ENCODE results near the gene TMEM53.
A peak's percentile ranks its signal among the peaks of the same experiment; 100 is the strongest.

The TMEM53 gene

GRCh38 chr1:44652445-44653106 is 21.7 kb downstream of the TMEM53 start:
- TF ChIP-seq, protein P1, sequence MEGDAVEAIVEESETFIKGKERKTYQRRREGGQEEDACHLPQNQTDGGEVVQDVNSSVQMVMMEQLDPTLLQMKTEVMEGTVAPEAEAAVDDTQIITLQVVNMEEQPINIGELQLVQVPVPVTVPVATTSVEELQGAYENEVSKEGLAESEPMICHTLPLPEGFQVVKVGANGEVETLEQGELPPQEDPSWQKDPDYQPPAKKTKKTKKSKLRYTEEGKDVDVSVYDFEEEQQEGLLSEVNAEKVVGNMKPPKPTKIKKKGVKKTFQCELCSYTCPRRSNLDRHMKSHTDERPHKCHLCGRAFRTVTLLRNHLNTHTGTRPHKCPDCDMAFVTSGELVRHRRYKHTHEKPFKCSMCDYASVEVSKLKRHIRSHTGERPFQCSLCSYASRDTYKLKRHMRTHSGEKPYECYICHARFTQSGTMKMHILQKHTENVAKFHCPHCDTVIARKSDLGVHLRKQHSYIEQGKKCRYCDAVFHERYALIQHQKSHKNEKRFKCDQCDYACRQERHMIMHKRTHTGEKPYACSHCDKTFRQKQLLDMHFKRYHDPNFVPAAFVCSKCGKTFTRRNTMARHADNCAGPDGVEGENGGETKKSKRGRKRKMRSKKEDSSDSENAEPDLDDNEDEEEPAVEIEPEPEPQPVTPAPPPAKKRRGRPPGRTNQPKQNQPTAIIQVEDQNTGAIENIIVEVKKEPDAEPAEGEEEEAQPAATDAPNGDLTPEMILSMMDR (IDR thresholded peaks at IDR 0.05; ENCODE audit: low read length) = peak; percentile 96
- TF ChIP-seq EZH2 (optimal IDR thresholded peaks at IDR 0.05; ENCODE audit: low read depth, low read length) (no peak), EZH2phosphoT487 (IDR thresholded peaks at IDR 0.05; ENCODE audit: low read length) (no peak)
- Histone ChIP-seq H3K4me3 (ENCODE audit: low read length) (no peak overlapping the region), H3K36me3 (replicated peaks; ENCODE audit: insufficient read depth, low read length) (no peaks in the 10 kb centered on the region), H3K9me3 (replicated peaks; ENCODE audit: insufficient read depth, low read length) (no peaks in the 10 kb centered on the region), H3K9ac (ENCODE audit: low read length) (no peak overlapping the region), H3K4me2 (ENCODE audit: low read depth, low read length) (no peak overlapping the region), H3K27me3 (replicated peaks; ENCODE audit: insufficient read depth, low read length) (no peaks in the 10 kb centered on the region), H3K27ac (ENCODE audit: low read length) (no peak overlapping the region), H3K4me1 (ENCODE audit: low read length) (no peaks in the 10 kb centered on the region), H4K20me1 (ENCODE audit: insufficient read depth, low read length) (no peaks in the 10 kb centered on the region), H3K9me2 (replicated peaks; ENCODE audit: insufficient read depth, low read length) (no peaks in the 10 kb centered on the region), H2AFZ (ENCODE audit: low read length) (no peak overlapping the region), H3K79me2 (ENCODE audit: low read length) (no peaks in the 10 kb centered on the region), H3F3A (ENCODE audit: insufficient read depth, low read length) (peaks cover 12% of the 10 kb centered on the region)
- DNase-seq = peak; percentile 69

- no peak overlapping the region for H3K9ac ChIP-seq (ENCODE audit: low read length)
- H2AFZ ChIP-seq (ENCODE audit: low read length) = no peak overlapping the region
- no peaks in the 10 kb centered on the region for H3K9me3 ChIP-seq (replicated peaks; ENCODE audit: insufficient read depth, low read length)
- H3K4me2 ChIP-seq (ENCODE audit: low read depth, low read length) = no peak overlapping the region
- no peak for TF ChIP-seq EZH2 (optimal IDR thresholded peaks at IDR 0.05; ENCODE audit: low read depth, low read length)
- TF ChIP-seq EZH2phosphoT487 (IDR thresholded peaks at IDR 0.05; ENCODE audit: low read length) = no peak
- TF ChIP-seq, protein P1 (IDR thresholded peaks at IDR 0.05; ENCODE audit: low read length) = no peak
- no peak for DNase-seq
- no peak overlapping the region for H3K27ac ChIP-seq (ENCODE audit: low read length)
- no peaks in the 10 kb centered on the region for H3K27me3 ChIP-seq (replicated peaks; ENCODE audit: insufficient read depth, low read length)
- H3F3A ChIP-seq (ENCODE audit: insufficient read depth, low read length) = peaks cover 12% of the 10 kb centered on the region
- no peaks in the 10 kb centered on the region for H4K20me1 ChIP-seq (ENCODE audit: insufficient read depth, low read length)
- H3K36me3 ChIP-seq (replicated peaks; ENCODE audit: insufficient read depth, low read length) = no peaks in the 10 kb centered on the region
- H3K9me2 ChIP-seq (replicated peaks; ENCODE audit: insufficient read depth, low read length) = no peaks in the 10 kb centered on the region
- no peaks in the 10 kb centered on the region for H3K79me2 ChIP-seq (ENCODE audit: low read length)
- H3K4me1 ChIP-seq (ENCODE audit: low read length) = no peaks in the 10 kb centered on the region
- H3K4me3 ChIP-seq (ENCODE audit: low read length) = no peak overlapping the region
These were observed 23.2 kb downstream of the TMEM53 start for GRCh38 chr1:44651069-44651468.

- Histone ChIP-seq H3K9me2 (replicated peaks; ENCODE audit: insufficient read depth, low read length) (no peaks in the 10 kb centered on the region), H4K20me1 (ENCODE audit: insufficient read depth, low read length) (no peaks in the 10 kb centered on the region), H3K4me2 (ENCODE audit: low read depth, low read length) (no peak overlapping the region), H3K4me1 (ENCODE audit: low read length) (no peaks in the 10 kb centered on the region), H3F3A (ENCODE audit: insufficient read depth, low read length) (peaks cover 12% of the 10 kb centered on the region), H3K27ac (ENCODE audit: low read length) (no peak overlapping the region), H3K4me3 (ENCODE audit: low read length) (no peak overlapping the region), H3K9ac (ENCODE audit: low read length) (no peak overlapping the region), H3K9me3 (replicated peaks; ENCODE audit: insufficient read depth, low read length) (no peaks in the 10 kb centered on the region), H3K79me2 (ENCODE audit: low read length) (no peaks in the 10 kb centered on the region), H3K27me3 (replicated peaks; ENCODE audit: insufficient read depth, low read length) (no peaks in the 10 kb centered on the region), H2AFZ (ENCODE audit: low read length) (no peak overlapping the region), H3K36me3 (replicated peaks; ENCODE audit: insufficient read depth, low read length) (no peaks in the 10 kb centered on the region)
- TF ChIP-seq, protein P1 (IDR thresholded peaks at IDR 0.05; ENCODE audit: low read length) = no peak
- TF ChIP-seq EZH2phosphoT487 (IDR thresholded peaks at IDR 0.05; ENCODE audit: low read length) = no peak
- no peak for TF ChIP-seq EZH2 (optimal IDR thresholded peaks at IDR 0.05; ENCODE audit: low read depth, low read length)
- DNase-seq = no peak
These were observed 24.0 kb downstream of the TMEM53 start for GRCh38 chr1:44650159-44650831.

Measured in MM.1S (cell line).